ENCODE measurements around the gene SLC8A3. TPM values are rescaled to one million over a fixed set of nuclear protein-coding genes. Genes with fewer than 3 reads are reported as not detected.
A peak's percentile ranks its signal among the peaks of the same experiment; 100 is the strongest.

SLC8A3 gene
- total RNA-seq, 4 donors from 2014 or later, result 0.19 to 1.7 (median 0.90) TPM

DNA sequence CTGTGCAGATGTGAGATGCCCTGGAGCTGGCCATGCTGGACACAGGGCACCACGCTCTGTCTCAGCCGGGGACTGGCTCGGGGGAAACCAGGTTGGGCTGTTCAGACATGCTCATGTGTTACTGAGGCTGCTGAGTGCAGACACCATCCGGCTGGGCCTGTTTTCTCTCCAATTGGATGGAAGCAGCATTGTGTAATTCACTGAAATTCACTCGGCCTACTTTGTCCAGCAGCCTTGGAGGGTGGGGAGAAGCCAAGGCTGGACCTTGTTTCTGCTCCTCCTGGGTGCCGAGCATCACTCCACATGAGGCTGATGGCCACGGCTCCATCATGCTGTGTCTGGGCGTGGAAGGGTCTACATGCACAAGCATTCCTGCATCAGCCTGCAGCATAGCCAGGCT, 178.8 kb downstream of the SLC8A3 start:
- H3K4me1 ChIP-seq, result peaks cover 0 to 7% (median 7%) of the 10 kb centered on the region in 4 donors
- no peak overlapping the region for H3K4me3 ChIP-seq
- TF ChIP-seq EP300 (IDR thresholded peaks at IDR 0.05) (no peak), POLR2A (IDR thresholded peaks at IDR 0.05; ENCODE audit: low read depth) (no peak), POLR2AphosphoS5 (IDR thresholded peaks at IDR 0.05) (no peak)
- TF ChIP-seq, protein P1, sequence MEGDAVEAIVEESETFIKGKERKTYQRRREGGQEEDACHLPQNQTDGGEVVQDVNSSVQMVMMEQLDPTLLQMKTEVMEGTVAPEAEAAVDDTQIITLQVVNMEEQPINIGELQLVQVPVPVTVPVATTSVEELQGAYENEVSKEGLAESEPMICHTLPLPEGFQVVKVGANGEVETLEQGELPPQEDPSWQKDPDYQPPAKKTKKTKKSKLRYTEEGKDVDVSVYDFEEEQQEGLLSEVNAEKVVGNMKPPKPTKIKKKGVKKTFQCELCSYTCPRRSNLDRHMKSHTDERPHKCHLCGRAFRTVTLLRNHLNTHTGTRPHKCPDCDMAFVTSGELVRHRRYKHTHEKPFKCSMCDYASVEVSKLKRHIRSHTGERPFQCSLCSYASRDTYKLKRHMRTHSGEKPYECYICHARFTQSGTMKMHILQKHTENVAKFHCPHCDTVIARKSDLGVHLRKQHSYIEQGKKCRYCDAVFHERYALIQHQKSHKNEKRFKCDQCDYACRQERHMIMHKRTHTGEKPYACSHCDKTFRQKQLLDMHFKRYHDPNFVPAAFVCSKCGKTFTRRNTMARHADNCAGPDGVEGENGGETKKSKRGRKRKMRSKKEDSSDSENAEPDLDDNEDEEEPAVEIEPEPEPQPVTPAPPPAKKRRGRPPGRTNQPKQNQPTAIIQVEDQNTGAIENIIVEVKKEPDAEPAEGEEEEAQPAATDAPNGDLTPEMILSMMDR (IDR thresholded peaks at IDR 0.05), result no peak
- intact Hi-C loops (cut with DNase I), result no loop called here
- no peak overlapping the region for H3K27ac ChIP-seq (replicated peaks in 1 of 4)
- no peaks in the 10 kb centered on the region for H3K36me3 ChIP-seq
- DNase-seq (ENCODE audit: extremely low spot score), result no peak
- no peaks in the 10 kb centered on the region for H3K9me3 ChIP-seq
- WGBS, result 49% methylated on average over 5 of the region's 8 CpGs
- no peaks in the 10 kb centered on the region for H3K27me3 ChIP-seq

DNA sequence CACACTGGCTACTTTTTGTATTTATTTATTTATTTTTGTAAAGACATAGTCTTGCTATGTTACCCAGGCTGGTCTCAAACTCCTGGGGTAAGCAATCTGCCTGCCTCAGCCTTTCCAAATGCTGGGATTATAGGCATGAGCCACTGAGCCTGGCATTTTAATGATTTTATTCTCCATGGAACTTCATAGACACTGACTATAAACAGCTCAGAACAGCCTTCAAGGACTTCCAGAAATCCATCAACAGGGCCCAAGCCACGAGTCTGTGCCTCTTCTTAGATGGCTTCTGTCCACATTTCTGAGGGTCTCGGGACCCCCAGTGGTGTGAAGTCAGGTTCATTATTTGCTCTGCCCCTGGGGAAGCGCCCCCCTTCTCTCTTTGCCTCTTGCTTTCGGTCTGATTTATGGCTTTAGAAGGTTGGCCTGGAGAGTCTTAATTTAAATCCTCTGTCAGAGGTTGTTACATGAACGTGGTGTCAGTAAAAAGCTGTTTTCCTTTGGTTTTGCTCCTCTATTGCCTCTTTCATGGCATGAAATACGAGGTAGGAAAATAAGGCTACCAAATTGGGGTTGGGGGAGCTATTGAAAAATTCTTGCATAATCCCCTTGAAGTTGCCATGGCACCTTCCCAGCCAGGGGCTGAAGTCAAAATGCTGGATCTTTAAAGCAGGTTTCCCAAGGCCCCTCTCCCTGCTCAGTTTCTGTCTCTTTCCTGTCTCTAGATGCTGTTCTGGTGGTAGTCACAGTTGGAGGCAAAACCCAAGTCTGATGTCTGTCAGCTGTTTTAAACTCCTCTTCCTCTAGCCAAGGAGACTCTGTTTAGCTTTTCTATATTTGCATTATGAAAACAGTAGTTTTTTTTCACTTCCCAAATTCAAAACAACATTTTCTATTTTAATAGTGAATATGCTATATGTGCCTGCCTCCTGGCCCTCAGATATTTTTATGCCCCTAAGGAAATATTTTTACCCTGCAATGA, 180.2 kb downstream of the SLC8A3 start:
- 51% methylated on average over 6 of the region's 6 CpGs for WGBS

GRCh38 chr14:70006699-70007098, 182.1 kb downstream of the SLC8A3 start:
- H3K9me3 ChIP-seq, result no peaks in the 10 kb centered on the region
- intact Hi-C loops (cut with DNase I), result no loop called here
- no peak overlapping the region for H3K27ac ChIP-seq (replicated peaks in 1 of 4)
- WGBS, result 96% methylated on average over 6 of the region's 6 CpGs
- peaks cover 0 to 7% (median 7%) of the 10 kb centered on the region in 4 donors for H3K4me1 ChIP-seq
- DNase-seq (ENCODE audit: extremely low spot score), result no peak
- H3K36me3 ChIP-seq, result no peaks in the 10 kb centered on the region
- H3K27me3 ChIP-seq, result no peaks in the 10 kb centered on the region
- TF ChIP-seq POLR2A (IDR thresholded peaks at IDR 0.05; ENCODE audit: low read depth) (no peak), POLR2AphosphoS5 (IDR thresholded peaks at IDR 0.05) (no peak), EP300 (IDR thresholded peaks at IDR 0.05) (no peak)
- TF ChIP-seq, protein P1 (IDR thresholded peaks at IDR 0.05), result no peak
- H3K4me3 ChIP-seq, result no peak overlapping the region

More for the DNA sequence above, 180.2 kb downstream of the SLC8A3 start:
- Histone ChIP-seq H3K9me3 (no peaks in the 10 kb centered on the region), H3K27me3 (no peaks in the 10 kb centered on the region), H3K27ac (replicated peaks in 1 of 4) (peak overlapping the region in 3 of 4 donors; percentile 2 to 41 (median 10)), H3K4me1 (peaks cover 0 to 7% (median 7%) of the 10 kb centered on the region in 4 donors), H3K4me3 (no peak overlapping the region), H3K36me3 (no peaks in the 10 kb centered on the region)
- no peak for DNase-seq (ENCODE audit: extremely low spot score)
- TF ChIP-seq POLR2A (IDR thresholded peaks at IDR 0.05; ENCODE audit: low read depth), result no peak
- no peak for TF ChIP-seq EP300 (IDR thresholded peaks at IDR 0.05)
- TF ChIP-seq, protein P1 (IDR thresholded peaks at IDR 0.05), result no peak
- TF ChIP-seq POLR2AphosphoS5 (IDR thresholded peaks at IDR 0.05), result no peak
- intact Hi-C loops (cut with DNase I), result no loop called here

DNA sequence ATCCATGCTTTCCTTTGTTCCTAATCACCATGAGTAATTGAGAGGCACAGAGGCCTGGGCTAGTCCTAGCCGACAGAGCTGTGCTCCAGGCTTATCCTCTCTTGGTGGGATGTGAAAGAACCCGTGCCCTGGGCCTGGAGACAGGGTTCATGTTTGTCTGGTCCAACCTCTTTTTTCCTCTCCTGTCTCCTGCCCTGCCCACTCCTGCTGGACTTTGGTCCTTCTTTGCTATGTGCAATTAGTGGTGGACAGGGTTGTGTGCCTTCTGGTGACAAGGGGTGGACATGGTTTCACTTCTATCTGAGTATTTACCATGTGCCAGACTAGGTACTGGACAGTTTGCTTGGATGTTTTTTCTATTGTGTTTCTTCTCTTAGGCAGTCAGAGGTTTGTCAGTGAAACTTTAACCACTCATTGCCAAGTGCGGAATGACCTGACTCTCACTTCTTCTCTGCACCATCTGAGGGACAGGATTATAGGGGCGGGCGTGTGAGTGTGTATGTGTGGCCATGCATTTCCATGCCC, 183.4 kb downstream of the SLC8A3 start:
- WGBS, result 82% methylated on average over 5 of the region's 5 CpGs
- Histone ChIP-seq H3K36me3 (no peaks in the 10 kb centered on the region), H3K9me3 (no peaks in the 10 kb centered on the region), H3K27ac (replicated peaks in 1 of 4) (no peak overlapping the region), H3K4me1 (peaks cover 0 to 16% (median 10%) of the 10 kb centered on the region in 4 donors), H3K4me3 (no peak overlapping the region), H3K27me3 (no peaks in the 10 kb centered on the region)
- intact Hi-C loops (cut with DNase I), result no loop called here
- no peak for DNase-seq (ENCODE audit: extremely low spot score)
- TF ChIP-seq POLR2A (IDR thresholded peaks at IDR 0.05; ENCODE audit: low read depth) (no peak), EP300 (IDR thresholded peaks at IDR 0.05) (no peak)

DNA sequence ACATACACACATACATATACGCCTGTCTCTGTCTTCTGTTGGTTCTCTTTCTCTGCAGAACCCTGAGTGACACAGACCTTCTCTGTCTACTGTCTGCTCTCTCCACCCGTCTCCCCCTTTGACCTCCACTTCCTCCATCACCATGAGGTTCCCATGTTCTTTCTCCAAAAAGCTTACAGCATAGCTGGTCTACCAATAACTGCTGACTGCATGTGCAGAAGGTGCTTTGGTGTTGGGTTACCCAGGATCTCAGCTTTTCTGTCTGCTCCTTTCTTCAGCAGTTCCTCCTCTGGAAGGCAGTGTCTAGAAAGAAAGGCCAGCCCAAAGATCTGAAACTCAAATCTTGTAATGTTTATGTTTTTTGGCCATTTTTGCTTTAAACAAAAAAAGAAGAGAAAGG, 184.0 kb downstream of the SLC8A3 start:
- no peaks in the 10 kb centered on the region for H3K36me3 ChIP-seq
- H3K27me3 ChIP-seq, result no peaks in the 10 kb centered on the region
- 74% methylated on average over 2 of the region's 2 CpGs for WGBS
- DNase-seq (ENCODE audit: extremely low spot score), result no peak
- no peak overlapping the region for H3K27ac ChIP-seq (replicated peaks in 1 of 4)
- no peaks in the 10 kb centered on the region for H3K9me3 ChIP-seq
- TF ChIP-seq EP300 (IDR thresholded peaks at IDR 0.05) (no peak), POLR2A (IDR thresholded peaks at IDR 0.05; ENCODE audit: low read depth) (no peak), POLR2AphosphoS5 (IDR thresholded peaks at IDR 0.05) (no peak)
- TF ChIP-seq, protein P1 (IDR thresholded peaks at IDR 0.05), result no peak
- intact Hi-C loops (cut with DNase I), result no loop called here
- H3K4me1 ChIP-seq, result peaks cover 0 to 19% (median 10%) of the 10 kb centered on the region in 4 donors
- no peak overlapping the region for H3K4me3 ChIP-seq
